ENCODE data around the gene NDUFB4. TPM values are rescaled to one million over a fixed set of nuclear protein-coding genes. Genes with fewer than 3 reads are reported as not detected.
"Not testable (repeated sequence)": the region's sequence is repeated elsewhere in the genome, so short reads cannot be mapped to it uniquely, and the experiment has no call there.

NDUFB4 gene
- total and polyA plus RNA-seq, 2 donors (not counting 1 experiment from before 2014, with no cell fraction given): 26.9 to 178 TPM

DNA sequence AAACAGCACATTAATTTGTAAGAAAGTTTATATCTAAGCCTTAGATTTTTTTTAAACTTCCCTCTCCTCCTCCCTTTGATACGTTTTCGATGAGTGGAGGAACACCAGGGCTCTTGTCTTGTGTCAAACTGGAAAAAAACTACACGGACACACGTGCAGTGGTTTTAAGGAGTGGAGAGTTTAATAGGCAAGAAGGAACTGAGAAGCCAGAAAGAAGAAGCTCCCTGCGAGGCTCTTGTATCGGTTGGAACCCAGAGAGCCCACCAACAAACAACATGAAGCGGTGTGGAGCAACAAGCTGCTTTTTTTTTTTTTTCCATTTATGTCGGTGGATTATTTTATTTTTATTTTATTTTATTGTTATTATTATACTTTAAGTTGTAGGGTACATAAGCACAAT, 18.6 kb downstream of the NDUFB4 start:
- no peaks in the 10 kb centered on the region for H3K4me1 ChIP-seq (ENCODE audit: control insufficient read depth, extremely low read depth, insufficient read depth, low read length)
- no peaks in the 10 kb centered on the region for H3K27me3 ChIP-seq (ENCODE audit: control insufficient read depth, insufficient read depth, low read length)
- H2AFZ ChIP-seq (ENCODE audit: low read length): no peak overlapping the region
- H3K9ac ChIP-seq (ENCODE audit: insufficient read depth, low read length): no peak overlapping the region
- no peak overlapping the region for H3K4me3 ChIP-seq (replicated peaks in 1 of 4; ENCODE audit: control extremely low read depth in 1 of 4, insufficient read depth in 1 of 4, low read depth in 3 of 4, low read length in 4 of 4)
- H4K20me1 ChIP-seq (ENCODE audit: control insufficient read depth, extremely low read depth, insufficient read depth, low read length): no peaks in the 10 kb centered on the region
- no peaks in the 10 kb centered on the region for H3K79me2 ChIP-seq (ENCODE audit: control insufficient read depth, insufficient read depth, low read length)
- H3K4me2 ChIP-seq (ENCODE audit: extremely low read depth, insufficient read depth, low read length): no peak overlapping the region
- TF ChIP-seq CTCF (conservative IDR thresholded peaks at IDR 0.05 in 1 of 2, IDR thresholded peaks at IDR 0.05 in 1 of 2; ENCODE audit: low read depth in 1 of 2, low read length in 2 of 2) (no peak), EZH2 (IDR thresholded peaks at IDR 0.05; ENCODE audit: low read length, missing control alignments) (no peak)
- DNase-seq (ENCODE audit: low read depth in 2 of 2): no peak
- H3K9me3 ChIP-seq (ENCODE audit: control insufficient read depth, insufficient read depth, low read depth, low read length): no peaks in the 10 kb centered on the region
- no peaks in the 10 kb centered on the region for H3K36me3 ChIP-seq (ENCODE audit: control insufficient read depth, insufficient read depth, low read length)
- no peak overlapping the region for H3K27ac ChIP-seq (ENCODE audit: insufficient read depth, low read length)

DNA sequence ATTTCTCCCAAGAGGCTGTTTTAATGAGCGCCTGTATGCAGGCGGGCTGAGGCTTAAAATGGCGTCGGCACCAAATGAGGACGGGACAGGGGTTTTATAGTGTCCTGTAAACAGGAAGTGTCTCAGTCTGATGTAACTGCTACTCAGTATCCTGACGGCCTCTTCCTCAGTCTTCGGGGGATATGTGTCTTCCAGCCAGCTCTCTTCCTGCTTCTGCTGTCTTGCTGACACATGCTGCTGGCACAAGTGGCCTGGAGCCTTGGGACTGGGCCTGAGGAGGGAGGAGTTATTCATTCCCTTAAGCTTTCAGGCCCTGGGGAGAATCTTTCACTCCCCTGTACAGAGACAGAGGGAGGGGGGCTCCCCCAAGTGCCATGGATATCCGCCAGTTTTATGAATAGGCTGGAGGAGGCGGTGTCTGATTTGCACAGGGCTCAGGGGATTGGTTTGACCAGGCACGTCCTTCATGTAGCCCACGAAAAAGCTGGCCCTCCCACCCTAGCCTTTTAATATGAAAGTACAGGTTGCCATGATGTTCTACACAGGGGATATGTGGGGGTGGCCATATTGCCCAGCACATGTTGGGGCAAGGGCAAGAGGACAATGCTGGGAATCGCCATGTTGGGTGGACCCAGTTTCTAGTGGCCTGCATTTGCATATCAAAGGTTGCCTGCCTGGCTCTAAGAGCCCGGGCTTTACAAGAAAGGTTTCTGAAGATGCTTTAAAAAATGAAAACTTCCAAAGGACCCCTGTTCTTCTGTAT, 19.9 kb downstream of the NDUFB4 start:
- Histone ChIP-seq H3K4me1 (ENCODE audit: control insufficient read depth, extremely low read depth, insufficient read depth, low read length) (no peaks in the 10 kb centered on the region), H3K79me2 (ENCODE audit: control insufficient read depth, insufficient read depth, low read length) (no peaks in the 10 kb centered on the region), H3K4me2 (ENCODE audit: extremely low read depth, insufficient read depth, low read length) (no peak overlapping the region), H3K27me3 (ENCODE audit: control insufficient read depth, insufficient read depth, low read length) (no peaks in the 10 kb centered on the region), H3K36me3 (ENCODE audit: control insufficient read depth, insufficient read depth, low read length) (no peaks in the 10 kb centered on the region), H3K9me3 (ENCODE audit: control insufficient read depth, insufficient read depth, low read depth, low read length) (no peaks in the 10 kb centered on the region), H3K9ac (ENCODE audit: insufficient read depth, low read length) (no peak overlapping the region), H2AFZ (ENCODE audit: low read length) (peak overlapping the region; percentile 61), H4K20me1 (ENCODE audit: control insufficient read depth, extremely low read depth, insufficient read depth, low read length) (no peaks in the 10 kb centered on the region), H3K27ac (ENCODE audit: insufficient read depth, low read length) (no peak overlapping the region), H3K4me3 (replicated peaks in 1 of 4; ENCODE audit: control extremely low read depth in 1 of 4, insufficient read depth in 1 of 4, low read depth in 3 of 4, low read length in 4 of 4) (no peak overlapping the region)
- DNase-seq (ENCODE audit: low read depth in 2 of 2): peak; percentile 11 to 85
- TF ChIP-seq CTCF (conservative IDR thresholded peaks at IDR 0.05 in 1 of 2, IDR thresholded peaks at IDR 0.05 in 1 of 2; ENCODE audit: low read depth in 1 of 2, low read length in 2 of 2) (no peak), EZH2 (IDR thresholded peaks at IDR 0.05; ENCODE audit: low read length, missing control alignments) (no peak)

GRCh38 chr3:120616745-120617144, 20.6 kb downstream of the NDUFB4 start:
- not testable (repeated sequence) for H3K27me3 ChIP-seq (ENCODE audit: control insufficient read depth, insufficient read depth, low read length); H3K36me3 ChIP-seq (ENCODE audit: control insufficient read depth, insufficient read depth, low read length); H4K20me1 ChIP-seq (ENCODE audit: control insufficient read depth, extremely low read depth, insufficient read depth, low read length); DNase-seq (ENCODE audit: low read depth in 2 of 2); H3K27ac ChIP-seq (ENCODE audit: insufficient read depth, low read length); H2AFZ ChIP-seq (ENCODE audit: low read length); H3K4me2 ChIP-seq (ENCODE audit: extremely low read depth, insufficient read depth, low read length); H3K9ac ChIP-seq (ENCODE audit: insufficient read depth, low read length); H3K4me1 ChIP-seq (ENCODE audit: control insufficient read depth, extremely low read depth, insufficient read depth, low read length); H3K9me3 ChIP-seq (ENCODE audit: control insufficient read depth, insufficient read depth, low read depth, low read length); H3K79me2 ChIP-seq (ENCODE audit: control insufficient read depth, insufficient read depth, low read length); H3K4me3 ChIP-seq (replicated peaks in 1 of 4; ENCODE audit: control extremely low read depth in 1 of 4, insufficient read depth in 1 of 4, low read depth in 3 of 4, low read length in 4 of 4)
